Panc1 (cell line): Measurements from ENCODE around the gene DOCK11. TPM values are rescaled to one million over a fixed set of nuclear protein-coding genes. Genes with fewer than 3 reads are reported as not detected.

Source experiments
- ATAC-seq: fragments of 200-7000 bp; cut with Tn5 transposase; 2 replicates; pipeline ENCODE4 v1.9.1; 2020; ENCODE audit warnings: mild to moderate bottlenecking, moderate library complexity
- BruUV-seq: library from RNA; stranded (reverse); fragments of 400-500 nt; replicated peaks from 2 replicates; lab custom pipeline; 2021; lab: Mats Ljungman, UMichigan
- CTCF ChIA-PET: fragments of 300-600 bp; sonication (Branson Sonifier 250); formaldehyde crosslinking; loops from one replicate; lab custom pipeline; 2022; ENCODE audit warnings: antibody characterized with exemption; lab: Charles Lee
- POLR2A ChIA-PET: fragments of 300-600 bp; sonication (Branson Sonifier 250); formaldehyde crosslinking; loops from one replicate; lab custom pipeline; 2022; ENCODE audit warnings: antibody characterized with exemption; lab: Charles Lee
- DNase-seq: peaks from one replicate; pipeline ENCODE4 v3.0.0-alpha.2; 2010; ENCODE audit warnings: low read depth, low spot score
- H3K27ac ChIP-seq: 2 replicates; pipeline ENCODE4 v1.5.1; 2011; ENCODE audit warnings: mild to moderate bottlenecking, low read length, inconsistent platforms
- H3K27me3 ChIP-seq: fragments of 200-500 bp; sonication (Bioruptor generic); 2 replicates; pipeline ENCODE4 v1.6.0; 2014; ENCODE audit warnings: low read length, inconsistent platforms; ENCODE audit not compliant: control insufficient read depth, insufficient read depth
- H3K36me3 ChIP-seq: fragments of 200-500 bp; sonication (Bioruptor generic); 2 replicates; pipeline ENCODE4 v1.5.1; 2014; ENCODE audit warnings: inconsistent platforms, mild to moderate bottlenecking, low read length, moderate library complexity; ENCODE audit not compliant: control insufficient read depth, insufficient read depth
- H3K4me1 ChIP-seq: 2 replicates; pipeline ENCODE4 v1.5.1; 2011; ENCODE audit warnings: inconsistent platforms, mild to moderate bottlenecking, low read length, moderate library complexity; ENCODE audit not compliant: control insufficient read depth, insufficient read depth
- H3K4me3 ChIP-seq, 2 experiments: 2 replicates each; pipeline ENCODE4 v1.5.1; 2011 to 2012; ENCODE audit warnings: low read depth in 2 of 2, low read length in 2 of 2, mild to moderate bottlenecking in 2 of 2, inconsistent platforms in 1 of 2, moderate library complexity in 1 of 2
- H3K9me3 ChIP-seq: fragments of 200-500 bp; sonication (Bioruptor generic); 2 replicates; pipeline ENCODE4 v1.5.1; 2014; ENCODE audit warnings: low read depth, mild to moderate bottlenecking, inconsistent platforms, low read length, moderate library complexity; ENCODE audit not compliant: control insufficient read depth, insufficient read depth
- POLR2AphosphoS5 ChIP-seq: IDR thresholded peaks from 2 replicates; pipeline ENCODE4 v1.6.1; 2012; ENCODE audit warnings: mild to moderate bottlenecking, low read depth, low read length, moderate library complexity
- REST ChIP-seq, 2 experiments: IDR thresholded peaks; 2 replicates each; pipeline ENCODE4 v1.6.1; 2011 to 2012; ENCODE audit warnings: low read depth in 2 of 2, control low read depth in 1 of 2, low read length in 1 of 2, mild to moderate bottlenecking in 1 of 2, moderate library complexity in 1 of 2; ENCODE audit not compliant: insufficient read depth in 1 of 2
- SIN3A ChIP-seq: IDR thresholded peaks from 2 replicates; pipeline ENCODE4 v1.6.1; 2012; ENCODE audit warnings: low read depth, mild to moderate bottlenecking, low read length, moderate library complexity, borderline replicate concordance; ENCODE audit not compliant: insufficient read depth
- TCF7L2 ChIP-seq: IDR thresholded peaks from 2 replicates; pipeline ENCODE4 v1.6.1; 2011; ENCODE audit warnings: mild to moderate bottlenecking, low read depth, low read length, inconsistent platforms
- in situ Hi-C: cut with HindIII; loops from 2 replicates; pipeline ENCODE4 v1.10.0; 2016; ENCODE audit warnings: low sequenced_read_pairs, low pct_unique_long_range_greater_than_20kb
- intact Hi-C: fragments of 100-400 bp; cut with micrococcal nuclease; formaldehyde crosslinking; loops from one replicate; pipeline ENCODE4 v1.10.0; 2022; ENCODE audit not compliant: unreplicated experiment
- total RNA-seq: library from RNA; stranded (reverse); gene quantifications from one replicate; pipeline ENCODE4 v1.2.1, GENCODE V29; 2021; ENCODE audit not compliant: unreplicated experiment
- TF ChIP-seq, protein P1 (sequence below): fragments of 450-650 bp; IDR thresholded peaks from 2 replicates; pipeline ENCODE4 v1.5.1; 2017; ENCODE audit warnings: mild to moderate bottlenecking

The DOCK11 gene
- total RNA-seq, 1 experiment from 2014 or later = 2.0 TPM

DNA sequence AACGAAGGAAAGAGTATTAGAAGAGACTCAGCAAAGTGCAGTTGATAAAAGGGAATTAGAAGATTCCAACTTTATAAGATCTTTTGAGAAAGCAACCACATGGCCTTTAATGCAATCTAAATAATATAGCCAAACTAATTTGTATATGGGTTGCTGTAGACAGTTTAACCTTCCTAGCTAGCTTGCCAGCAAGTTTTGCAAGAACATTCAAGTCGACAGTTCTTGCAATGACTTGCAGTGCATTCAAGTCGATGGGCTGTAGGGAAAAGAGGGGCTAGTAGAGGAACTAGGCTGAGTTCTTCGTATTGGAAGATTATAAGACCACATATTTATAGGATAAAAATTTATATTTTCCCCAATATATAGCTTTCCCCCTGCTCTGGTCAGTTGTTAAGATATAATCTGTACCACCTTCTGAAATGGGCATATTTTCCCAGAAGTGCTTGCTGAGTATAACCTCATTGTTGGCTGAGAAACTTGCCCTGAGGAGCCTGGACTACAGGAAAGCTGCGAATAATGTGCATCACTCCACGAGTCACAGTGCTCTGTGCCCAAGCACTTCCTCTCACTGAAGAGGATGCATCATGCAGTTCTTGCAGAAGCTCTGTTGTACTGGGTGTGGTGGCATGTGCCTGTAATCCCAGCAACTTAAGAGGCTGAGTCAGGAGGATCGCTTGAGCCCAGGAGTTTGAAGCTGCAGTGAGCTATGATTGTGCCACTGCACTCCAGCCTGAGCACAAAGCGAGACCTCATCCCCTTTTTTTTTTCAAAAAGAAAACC, 56.7 kb downstream of the DOCK11 start:
- Histone ChIP-seq H3K27ac (no peak overlapping the region), H3K36me3 (no peaks in the 10 kb centered on the region), H3K9me3 (no peaks in the 10 kb centered on the region), H3K4me1 (no peaks in the 10 kb centered on the region), H3K27me3 (no peaks in the 10 kb centered on the region), H3K4me3 (no peak overlapping the region)
- ATAC-seq (no peak), DNase-seq (no peak)
- CTCF ChIA-PET = no interaction called here
- POLR2A ChIA-PET = no interaction called here
- BruUV-seq = no TSS peak
- intact Hi-C loops = no loop called here
- in situ Hi-C loops = no loop called here
- TF ChIP-seq, protein P1, sequence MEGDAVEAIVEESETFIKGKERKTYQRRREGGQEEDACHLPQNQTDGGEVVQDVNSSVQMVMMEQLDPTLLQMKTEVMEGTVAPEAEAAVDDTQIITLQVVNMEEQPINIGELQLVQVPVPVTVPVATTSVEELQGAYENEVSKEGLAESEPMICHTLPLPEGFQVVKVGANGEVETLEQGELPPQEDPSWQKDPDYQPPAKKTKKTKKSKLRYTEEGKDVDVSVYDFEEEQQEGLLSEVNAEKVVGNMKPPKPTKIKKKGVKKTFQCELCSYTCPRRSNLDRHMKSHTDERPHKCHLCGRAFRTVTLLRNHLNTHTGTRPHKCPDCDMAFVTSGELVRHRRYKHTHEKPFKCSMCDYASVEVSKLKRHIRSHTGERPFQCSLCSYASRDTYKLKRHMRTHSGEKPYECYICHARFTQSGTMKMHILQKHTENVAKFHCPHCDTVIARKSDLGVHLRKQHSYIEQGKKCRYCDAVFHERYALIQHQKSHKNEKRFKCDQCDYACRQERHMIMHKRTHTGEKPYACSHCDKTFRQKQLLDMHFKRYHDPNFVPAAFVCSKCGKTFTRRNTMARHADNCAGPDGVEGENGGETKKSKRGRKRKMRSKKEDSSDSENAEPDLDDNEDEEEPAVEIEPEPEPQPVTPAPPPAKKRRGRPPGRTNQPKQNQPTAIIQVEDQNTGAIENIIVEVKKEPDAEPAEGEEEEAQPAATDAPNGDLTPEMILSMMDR = no peak
- TF ChIP-seq SIN3A (no peak), TCF7L2 (no peak), REST (IDR thresholded peaks at IDR 0.05; ENCODE audit: insufficient read depth in 1 of 2, low read depth in 2 of 2, low read length in 1 of 2) (no peak), POLR2AphosphoS5 (no peak)

- Histone ChIP-seq H3K36me3 (no peaks in the 10 kb centered on the region), H3K4me1 (no peaks in the 10 kb centered on the region), H3K9me3 (no peaks in the 10 kb centered on the region), H3K4me3 (no peak overlapping the region), H3K27me3 (no peaks in the 10 kb centered on the region), H3K27ac (no peak overlapping the region)
- CTCF ChIA-PET = no interaction called here
- in situ Hi-C loops (no loop called here), intact Hi-C loops (no loop called here)
- POLR2A ChIA-PET = no interaction called here
- TF ChIP-seq, protein P1 = no peak
- TF ChIP-seq POLR2AphosphoS5 (no peak), SIN3A (no peak), REST (IDR thresholded peaks at IDR 0.05; ENCODE audit: insufficient read depth in 1 of 2, low read depth in 2 of 2, low read length in 1 of 2) (no peak), TCF7L2 (no peak)
- no TSS peak for BruUV-seq
- ATAC-seq = no peak
- DNase-seq = no peak
Measured at GRCh38 chrX:118553042-118553710, 57.6 kb downstream of the DOCK11 start.
